MM.1S (cell line): ENCODE data around the gene RELN.

ENCODE experiments used
- DNase-seq: peaks from one replicate; pipeline ENCODE4 v3.0.0-alpha.2; 2015
- H2AFZ ChIP-seq: fragments of 300-600 bp; sonication (generic); 2 replicates; pipeline ENCODE4 v1.6.0; 2016; ENCODE audit warnings: antibody characterized with exemption, low read length
- H3F3A ChIP-seq: fragments of 300-600 bp; sonication (generic); 2 replicates; pipeline ENCODE4 v1.6.1; 2016; ENCODE audit warnings: mild to moderate bottlenecking, antibody characterized with exemption, low read length, moderate library complexity, mixed read lengths; ENCODE audit not compliant: insufficient read depth
- H3K27ac ChIP-seq: fragments of 300-600 bp; sonication (generic); 2 replicates; pipeline ENCODE4 v1.5.1; 2016; ENCODE audit warnings: mild to moderate bottlenecking, low read length
- H3K27me3 ChIP-seq: fragments of 300-600 bp; sonication (generic); replicated peaks from 2 replicates; pipeline ENCODE4 v1.6.0; 2016; ENCODE audit warnings: low read length; ENCODE audit not compliant: insufficient read depth
- H3K36me3 ChIP-seq: fragments of 300-600 bp; sonication (generic); replicated peaks from 2 replicates; pipeline ENCODE4 v1.6.1; 2016; ENCODE audit warnings: mild to moderate bottlenecking, low read length, mixed read lengths; ENCODE audit not compliant: insufficient read depth
- H3K4me1 ChIP-seq: fragments of 300-600 bp; sonication (generic); 2 replicates; pipeline ENCODE4 v1.6.1; 2016; ENCODE audit warnings: low read length, mixed read lengths
- H3K4me2 ChIP-seq: fragments of 300-600 bp; sonication (generic); 2 replicates; pipeline ENCODE4 v1.6.0; 2016; ENCODE audit warnings: low read depth, low read length
- H3K4me3 ChIP-seq: fragments of 300-600 bp; sonication (generic); 2 replicates; pipeline ENCODE4 v1.5.1; 2016; ENCODE audit warnings: low read length, mixed read lengths
- H3K79me2 ChIP-seq: fragments of 300-600 bp; sonication (generic); 2 replicates; pipeline ENCODE4 v1.6.1; 2016; ENCODE audit warnings: mixed run types, low read length, mixed read lengths
- H3K9ac ChIP-seq: fragments of 300-600 bp; sonication (generic); 2 replicates; pipeline ENCODE4 v1.6.1; 2016; ENCODE audit warnings: low read length, mixed read lengths
- H3K9me2 ChIP-seq: fragments of 300-600 bp; sonication (generic); replicated peaks from 2 replicates; pipeline ENCODE4 v1.6.1; 2016; ENCODE audit warnings: mild to moderate bottlenecking, low read length, mixed read lengths; ENCODE audit not compliant: insufficient read depth
- H3K9me3 ChIP-seq: fragments of 300-600 bp; sonication (generic); replicated peaks from 2 replicates; pipeline ENCODE4 v1.6.1; 2016; ENCODE audit warnings: mild to moderate bottlenecking, low read length, mixed read lengths; ENCODE audit not compliant: insufficient read depth
- H4K20me1 ChIP-seq: fragments of 300-600 bp; sonication (generic); 2 replicates; pipeline ENCODE4 v1.6.1; 2016; ENCODE audit warnings: mild to moderate bottlenecking, low read length, moderate library complexity, mixed read lengths; ENCODE audit not compliant: insufficient read depth
- CTCF ChIP-seq: fragments of 300-600 bp; sonication (generic); IDR thresholded peaks from 2 replicates; pipeline ENCODE4 v1.5.1; 2016; ENCODE audit warnings: antibody characterized with exemption, low read length, mixed read lengths
- EZH2 ChIP-seq: fragments of 300-600 bp; sonication (generic); optimal IDR thresholded peaks from 2 replicates; pipeline ENCODE3; 2017; ENCODE audit warnings: low read depth, mild to moderate bottlenecking, antibody characterized with exemption, low read length, mixed read lengths
- EZH2phosphoT487 ChIP-seq: fragments of 300-600 bp; sonication (generic); IDR thresholded peaks from 2 replicates; pipeline ENCODE4 v1.6.1; 2018; ENCODE audit warnings: antibody characterized with exemption, low read length

The RELN gene

GRCh38 chr7:103887853-103888602, 101.4 kb downstream of the RELN start:
- Histone ChIP-seq H3K4me2 (no peak overlapping the region), H2AFZ (no peak overlapping the region), H4K20me1 (no peaks in the 10 kb centered on the region), H3K4me3 (no peak overlapping the region), H3K4me1 (no peaks in the 10 kb centered on the region), H3K27ac (no peak overlapping the region), H3K27me3 (no peaks in the 10 kb centered on the region), H3K9me3 (no peaks in the 10 kb centered on the region), H3K9ac (no peak overlapping the region), H3K9me2 (no peaks in the 10 kb centered on the region), H3K79me2 (no peaks in the 10 kb centered on the region), H3K36me3 (no peaks in the 10 kb centered on the region), H3F3A (no peaks in the 10 kb centered on the region)
- no peak for DNase-seq
- TF ChIP-seq EZH2 (no peak), EZH2phosphoT487 (no peak), CTCF (no peak)

- Histone ChIP-seq H3K79me2 (no peaks in the 10 kb centered on the region), H3K27ac (no peak overlapping the region), H3K27me3 (no peaks in the 10 kb centered on the region), H3K9ac (no peak overlapping the region), H4K20me1 (no peaks in the 10 kb centered on the region), H3K4me2 (no peak overlapping the region), H3K4me3 (no peak overlapping the region), H3K9me2 (no peaks in the 10 kb centered on the region), H3K9me3 (no peaks in the 10 kb centered on the region), H3K4me1 (no peaks in the 10 kb centered on the region), H2AFZ (no peak overlapping the region), H3K36me3 (no peaks in the 10 kb centered on the region), H3F3A (no peaks in the 10 kb centered on the region)
- TF ChIP-seq EZH2: no peak
- TF ChIP-seq EZH2phosphoT487: no peak
- TF ChIP-seq CTCF: no peak
- no peak for DNase-seq
These were observed 102.4 kb downstream of the RELN start for GRCh38 chr7:103887050-103887449.

GRCh38 chr7:103879928-103880600, 109.4 kb downstream of the RELN start:
- Histone ChIP-seq H3K27me3 (no peaks in the 10 kb centered on the region), H3K27ac (no peak overlapping the region), H3F3A (no peaks in the 10 kb centered on the region), H3K9me3 (no peaks in the 10 kb centered on the region), H3K4me3 (no peak overlapping the region), H2AFZ (no peak overlapping the region), H3K36me3 (no peaks in the 10 kb centered on the region), H3K4me1 (no peaks in the 10 kb centered on the region), H4K20me1 (no peaks in the 10 kb centered on the region), H3K9me2 (no peaks in the 10 kb centered on the region), H3K4me2 (no peak overlapping the region), H3K9ac (no peak overlapping the region), H3K79me2 (no peaks in the 10 kb centered on the region)
- no peak for DNase-seq
- no peak for TF ChIP-seq CTCF
- no peak for TF ChIP-seq EZH2
- no peak for TF ChIP-seq EZH2phosphoT487
